A204.1 (cell line): ENCODE data around the gene TBC1D28.
"Not testable (repeated sequence)": the region's sequence is repeated elsewhere in the genome, so short reads cannot be mapped to it uniquely, and the experiment has no call there.

Experiments used
- FAIRE-seq: peaks from 2 replicates; lab custom pipeline; 2012; peaks lifted over from hg19 to GRCh38; lab: Jason Lieb, UNC

Gene TBC1D28

DNA sequence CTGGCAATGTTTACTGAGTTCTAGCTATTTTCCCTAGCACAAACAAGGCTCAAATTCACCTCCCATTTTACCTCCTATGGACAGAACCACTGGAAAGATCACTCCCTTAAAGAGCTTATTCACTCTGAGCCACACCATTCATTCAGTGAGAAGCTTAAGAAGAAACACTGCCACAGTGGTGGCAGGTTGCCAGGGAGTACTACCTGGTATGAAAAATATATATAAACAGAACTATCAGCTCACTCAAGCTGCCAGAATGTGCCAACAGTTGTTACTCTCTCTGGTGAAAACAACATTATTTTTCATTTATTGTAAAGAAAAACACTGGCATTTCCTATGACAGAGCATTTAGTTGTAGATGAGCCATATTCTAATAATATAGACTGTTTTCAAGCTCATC lies 31.2 kb downstream of the TBC1D28 start:
- not testable (repeated sequence) for FAIRE-seq

- FAIRE-seq, result not testable (repeated sequence)
Observed at GRCh38 chr17:18593138-18593537, 51.1 kb downstream of the TBC1D28 start.
